ENCODE measurements around the gene CLDN9.

The CLDN9 gene

DNA sequence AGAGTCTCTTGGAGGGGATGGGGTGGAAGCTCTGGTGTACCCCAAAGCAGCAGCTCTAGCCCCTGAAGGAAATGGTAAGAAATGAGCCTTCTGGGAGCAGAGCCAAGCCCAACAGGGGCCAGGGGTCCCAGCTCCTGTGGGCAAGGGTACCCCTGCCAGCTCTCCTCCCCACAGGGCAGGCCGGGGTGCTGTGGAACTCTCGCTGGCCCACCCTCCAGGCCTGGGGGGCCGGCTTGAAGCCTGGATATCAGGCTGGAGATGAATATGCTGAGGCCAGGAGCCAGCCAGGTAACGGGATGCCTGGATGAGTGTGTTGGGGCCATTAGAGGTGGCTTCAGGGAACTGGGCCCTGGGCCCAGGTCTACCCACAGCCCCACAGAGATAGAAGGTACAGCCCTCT, 12.2 kb upstream of the CLDN9 start:
- no peak for DNase-seq

GRCh38 chr16:3001316-3001715, 11.4 kb upstream of the CLDN9 start:
- DNase-seq = no peak

- peak; percentile 98 for DNase-seq
Measured at GRCh38 chr16:3003582-3004270, 9.0 kb upstream of the CLDN9 start.

DNA sequence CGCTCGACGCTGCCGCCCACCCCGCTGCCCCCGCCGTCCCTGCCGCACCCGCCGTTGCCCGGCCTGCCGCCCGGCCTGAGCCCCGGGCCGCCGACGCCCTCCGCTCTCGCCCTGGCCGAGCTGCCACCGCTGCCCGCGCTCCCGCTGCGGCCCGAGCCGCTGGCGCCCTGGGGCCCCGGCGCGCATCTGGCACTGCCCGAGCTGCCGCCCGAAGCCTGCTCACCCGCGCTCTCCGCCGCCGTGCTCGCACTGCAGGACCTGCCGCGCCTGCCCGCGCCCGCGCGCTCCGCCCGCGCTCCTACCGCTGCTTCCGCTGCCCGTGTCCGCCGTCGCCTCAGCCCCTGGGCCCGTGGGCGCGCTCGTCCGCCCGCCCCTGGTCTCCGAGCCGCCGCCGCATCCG, 8.4 kb upstream of the CLDN9 start:
- DNase-seq = no peak

GRCh38 chr16:3004781-3005284, 7.9 kb upstream of the CLDN9 start:
- no peak for DNase-seq

DNA sequence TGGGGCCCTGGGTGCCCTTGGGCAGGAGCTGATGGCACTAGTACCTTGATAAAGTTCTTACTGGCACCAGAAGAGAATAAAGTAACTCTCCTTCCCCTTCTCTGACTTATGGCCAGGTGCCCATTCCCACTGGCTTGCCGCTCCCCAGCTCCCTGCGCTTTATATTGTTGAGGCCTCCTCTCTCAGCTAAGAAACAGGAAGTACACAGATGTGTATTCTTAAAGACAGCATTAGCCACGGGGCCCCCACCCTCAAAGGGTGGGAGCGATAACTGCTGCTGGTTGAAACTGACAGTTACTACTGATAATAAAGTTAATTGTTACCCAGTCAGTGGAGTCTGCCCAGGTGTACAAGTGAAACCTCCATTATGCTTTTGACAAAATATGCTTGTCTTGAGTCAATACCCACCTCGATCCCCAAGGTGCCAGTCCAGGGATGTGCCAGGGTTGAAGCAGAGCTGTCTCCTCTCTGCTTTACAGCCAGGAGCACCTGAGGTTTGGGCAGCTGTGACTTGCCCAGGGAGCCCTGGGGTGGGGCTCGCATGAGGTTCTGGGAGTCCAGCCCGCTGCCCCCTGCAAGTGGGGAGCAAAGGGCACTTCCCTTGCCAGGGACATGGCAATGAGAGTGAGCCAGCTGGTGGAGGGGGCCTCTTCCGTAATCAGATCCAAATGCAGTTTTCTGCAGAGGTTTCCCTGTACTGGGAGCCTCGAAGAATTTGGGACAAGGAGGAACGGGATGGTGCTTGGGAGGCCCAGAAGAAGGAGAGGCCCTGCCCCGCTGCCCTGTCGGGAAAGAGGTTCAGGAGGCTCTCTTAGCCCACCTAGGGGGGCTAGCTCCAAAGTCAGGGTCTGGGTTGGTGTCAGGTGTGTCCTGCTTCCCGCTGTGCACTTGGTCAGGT, 5.4 kb upstream of the CLDN9 start:
- no peak for DNase-seq

GRCh38 chr16:3007957-3008689, 4.6 kb upstream of the CLDN9 start:
- no peak for DNase-seq

DNA sequence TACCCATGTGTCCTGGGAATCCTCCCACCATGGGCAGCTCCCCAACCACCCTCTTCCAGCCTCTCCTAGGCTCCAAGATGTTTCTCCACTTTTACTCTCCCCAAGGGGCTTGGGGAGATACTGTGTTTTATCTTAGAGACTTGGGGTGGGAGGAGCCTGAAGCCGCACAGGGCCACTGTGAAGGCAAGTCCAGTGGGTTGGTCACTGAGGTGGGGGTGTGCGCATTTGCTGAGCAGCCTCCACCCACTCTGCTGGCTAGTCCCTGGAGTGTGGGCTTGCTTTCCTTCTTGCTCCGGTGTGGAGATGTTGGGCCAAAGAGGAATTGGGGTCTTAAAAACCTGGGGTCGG, 4.1 kb upstream of the CLDN9 start:
- DNase-seq = no peak

DNA sequence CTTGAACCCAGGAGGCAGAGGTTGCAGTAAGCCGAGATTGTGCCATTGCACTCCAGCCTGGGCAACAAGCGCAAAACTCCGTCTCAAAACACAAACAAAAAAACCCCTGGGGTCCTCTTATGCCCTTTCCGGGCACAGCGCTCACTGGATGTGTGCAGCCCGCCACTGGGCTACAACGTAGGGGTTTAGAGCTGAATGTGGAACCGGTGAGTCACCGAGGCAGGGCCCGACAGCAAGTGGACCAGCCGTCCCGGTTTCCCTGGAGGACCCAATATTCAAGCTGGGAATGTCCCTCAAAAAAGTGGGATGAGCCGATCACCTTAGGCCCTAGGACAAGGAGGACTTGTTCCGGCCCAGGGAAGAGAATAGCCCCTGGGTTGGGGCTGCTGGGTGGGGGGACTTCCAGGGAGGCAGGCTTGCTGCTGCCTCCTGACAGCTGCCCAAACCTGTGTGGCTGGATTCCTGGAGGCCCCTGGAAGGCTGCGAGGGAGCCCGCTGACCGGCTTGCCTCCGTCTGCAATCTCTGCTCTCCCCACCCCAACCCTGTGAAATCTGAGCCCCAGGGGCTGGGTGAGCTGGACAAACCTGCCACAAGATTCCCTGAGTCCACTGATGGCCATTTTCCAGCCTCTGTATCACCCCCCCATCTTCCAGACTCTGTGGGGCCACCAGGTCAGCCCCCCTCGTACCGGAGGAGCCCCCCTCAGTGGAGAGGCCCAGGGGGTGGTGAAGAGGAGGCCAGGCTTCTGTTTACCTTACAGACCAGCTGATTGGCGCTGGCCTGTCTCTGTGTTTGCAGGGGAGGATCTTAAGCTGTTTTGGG, 2.9 kb upstream of the CLDN9 start:
- DNase-seq = no peak

DNA sequence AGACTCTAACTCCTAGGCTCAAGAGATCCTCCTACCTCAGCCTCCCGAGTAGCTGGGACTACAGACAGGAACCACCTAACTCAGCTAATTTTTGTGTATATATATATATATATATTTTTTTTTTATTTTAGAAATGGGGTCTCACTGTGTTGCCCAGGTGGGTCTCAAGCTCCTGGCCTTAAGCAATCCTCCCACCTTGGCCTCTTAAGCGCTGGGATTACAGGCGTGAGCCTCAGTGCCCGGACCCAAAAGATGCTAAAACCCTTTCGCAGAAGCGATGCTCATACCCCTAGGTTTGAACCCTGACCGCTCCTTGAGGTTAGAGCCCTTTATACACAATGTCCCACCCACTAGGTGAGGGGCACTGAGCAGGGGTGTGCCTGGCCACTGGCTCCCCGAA, 2.2 kb upstream of the CLDN9 start:
- DNase-seq = no peak

- DNase-seq = no peak
Measured at GRCh38 chr16:3012246-3012645, 477 bp upstream of the CLDN9 start.

DNA sequence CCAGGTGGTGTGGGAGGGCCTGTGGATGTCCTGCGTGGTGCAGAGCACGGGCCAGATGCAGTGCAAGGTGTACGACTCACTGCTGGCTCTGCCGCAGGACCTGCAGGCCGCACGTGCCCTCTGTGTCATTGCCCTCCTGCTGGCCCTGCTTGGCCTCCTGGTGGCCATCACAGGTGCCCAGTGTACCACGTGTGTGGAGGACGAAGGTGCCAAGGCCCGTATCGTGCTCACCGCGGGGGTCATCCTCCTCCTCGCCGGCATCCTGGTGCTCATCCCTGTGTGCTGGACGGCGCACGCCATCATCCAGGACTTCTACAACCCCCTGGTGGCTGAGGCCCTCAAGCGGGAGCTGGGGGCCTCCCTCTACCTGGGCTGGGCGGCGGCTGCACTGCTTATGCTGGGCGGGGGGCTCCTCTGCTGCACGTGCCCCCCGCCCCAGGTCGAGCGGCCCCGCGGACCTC, 798 bp downstream of the CLDN9 start:
- DNase-seq = no peak

GRCh38 chr16:3013998-3014690, 1.4 kb downstream of the CLDN9 start:
- DNase-seq = no peak

- DNase-seq = no peak
Measured at GRCh38 chr16:3014971-3015370, 2.2 kb downstream of the CLDN9 start.

DNA sequence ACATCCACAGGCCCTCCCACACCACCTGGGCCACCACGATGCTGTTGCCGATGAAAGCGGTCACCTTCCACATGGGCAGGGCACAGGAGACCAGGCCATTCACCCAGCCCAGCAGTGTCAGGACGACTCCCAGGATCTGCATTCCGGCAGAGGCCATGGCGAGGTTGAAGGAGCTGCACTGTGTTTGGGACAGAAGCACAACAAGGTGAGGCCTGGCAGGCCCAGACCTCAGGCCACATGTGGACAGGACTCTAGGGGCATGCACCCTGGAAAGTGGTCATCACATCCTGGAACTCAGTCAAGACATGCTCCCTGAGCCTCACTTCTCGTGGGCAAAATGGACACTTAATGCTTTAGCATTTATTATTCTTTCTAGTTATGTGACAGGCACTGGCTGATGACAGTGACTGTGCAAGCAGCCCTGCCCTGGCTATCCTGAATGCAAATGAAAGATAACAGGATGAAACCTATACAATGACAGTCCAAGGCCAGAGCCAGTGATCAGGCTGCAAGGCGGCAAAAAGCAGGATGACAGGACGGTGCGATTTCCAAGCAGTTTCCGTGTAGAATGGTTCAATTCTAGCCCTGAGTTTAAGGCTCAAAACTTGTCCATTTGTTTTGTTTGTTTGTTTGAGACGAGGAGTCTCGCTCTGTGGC, 3.3 kb downstream of the CLDN9 start:
- no peak for DNase-seq

- no peak for DNase-seq
Measured at GRCh38 chr16:3017344-3017743, 4.6 kb downstream of the CLDN9 start.

DNA sequence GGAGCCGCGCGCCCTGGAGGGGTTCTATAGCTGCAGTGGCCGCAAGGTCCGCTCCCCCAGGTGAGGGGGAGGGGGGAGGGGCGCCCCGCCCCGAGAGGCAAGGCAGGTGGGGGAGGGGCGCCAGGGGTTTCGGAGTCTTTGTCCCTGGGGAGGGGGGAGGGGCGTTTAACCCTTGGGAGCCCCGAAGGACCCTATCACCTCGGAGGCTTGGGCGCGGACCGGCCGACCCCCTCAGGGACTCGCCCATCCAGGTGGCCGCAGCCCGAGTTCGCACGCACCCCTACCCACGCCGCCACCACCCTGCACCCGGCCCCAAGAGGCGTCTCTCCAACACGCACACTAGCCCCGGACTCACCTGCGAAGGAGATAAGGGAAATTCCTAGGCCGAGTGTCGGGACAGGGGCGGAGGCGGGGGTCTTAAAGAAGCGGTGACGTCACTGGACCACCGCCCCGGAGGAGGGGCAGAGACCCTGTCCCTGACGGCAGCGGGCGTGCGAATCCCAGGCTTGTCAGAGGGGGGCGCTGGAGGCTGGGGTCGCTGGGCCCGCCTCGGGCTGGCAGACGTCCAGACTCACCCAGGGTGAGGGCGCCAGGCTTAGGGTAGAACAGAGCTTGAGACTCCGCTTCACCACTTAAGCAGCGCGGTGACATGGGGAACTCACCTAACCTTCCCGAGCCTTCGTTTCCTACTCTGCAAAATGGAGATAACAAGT, 5.2 kb downstream of the CLDN9 start, which contains the start of gene CLDN6:
Gene CLDN6, minus strand, starts transcription at position 390 of the 713 bp plus-strand sequence. CDS start 2,162 bp downstream, outside the sequence.
- no peak for DNase-seq

DNA sequence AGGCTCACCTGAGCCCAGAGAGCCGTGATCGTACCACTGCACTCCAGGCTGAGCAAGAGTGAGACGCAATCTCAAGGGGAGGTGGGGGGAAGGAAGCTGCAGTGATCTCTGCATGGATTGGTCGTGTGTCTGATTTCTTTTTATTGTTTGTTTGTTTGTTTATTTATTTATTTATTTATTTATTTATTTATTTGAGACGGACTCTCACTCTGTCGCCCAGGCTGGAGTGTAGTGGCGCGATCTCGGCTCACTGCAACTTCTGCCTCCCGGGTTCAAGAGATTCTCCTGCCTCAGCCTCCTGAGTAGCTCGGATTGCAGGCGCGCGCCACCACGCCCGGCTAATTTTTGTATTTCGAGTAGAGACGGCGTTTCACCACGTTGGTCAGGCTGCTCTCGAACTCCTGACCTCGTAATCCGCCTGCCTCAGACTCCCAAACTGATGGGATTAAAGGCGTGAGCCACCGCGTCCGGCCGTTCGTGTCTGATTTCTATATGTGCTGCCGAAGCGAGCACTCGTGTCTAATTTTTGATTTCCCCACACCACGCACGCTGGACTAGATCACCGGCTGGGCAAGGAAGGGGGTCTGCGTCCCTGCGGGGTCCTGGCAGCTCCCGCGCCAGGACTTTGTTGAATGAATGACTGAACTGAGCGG, 7.0 kb downstream of the CLDN9 start:
- DNase-seq = no peak

GRCh38 chr16:3020247-3020603, 7.5 kb downstream of the CLDN9 start, which contains the start of gene TNFRSF12A:
Gene TNFRSF12A (plus strand): TSS chr16:3020368. CDS start chr16:3020398, 30 bp downstream.
- DNase-seq = peak; percentile 79
